ENCODE measurements around the gene RFC4.
A peak's percentile ranks its signal among the peaks of the same experiment; 100 is the strongest.
"Not testable (repeated sequence)": the region's sequence is repeated elsewhere in the genome, so short reads cannot be mapped to it uniquely, and the experiment has no call there.

Gene RFC4

DNA sequence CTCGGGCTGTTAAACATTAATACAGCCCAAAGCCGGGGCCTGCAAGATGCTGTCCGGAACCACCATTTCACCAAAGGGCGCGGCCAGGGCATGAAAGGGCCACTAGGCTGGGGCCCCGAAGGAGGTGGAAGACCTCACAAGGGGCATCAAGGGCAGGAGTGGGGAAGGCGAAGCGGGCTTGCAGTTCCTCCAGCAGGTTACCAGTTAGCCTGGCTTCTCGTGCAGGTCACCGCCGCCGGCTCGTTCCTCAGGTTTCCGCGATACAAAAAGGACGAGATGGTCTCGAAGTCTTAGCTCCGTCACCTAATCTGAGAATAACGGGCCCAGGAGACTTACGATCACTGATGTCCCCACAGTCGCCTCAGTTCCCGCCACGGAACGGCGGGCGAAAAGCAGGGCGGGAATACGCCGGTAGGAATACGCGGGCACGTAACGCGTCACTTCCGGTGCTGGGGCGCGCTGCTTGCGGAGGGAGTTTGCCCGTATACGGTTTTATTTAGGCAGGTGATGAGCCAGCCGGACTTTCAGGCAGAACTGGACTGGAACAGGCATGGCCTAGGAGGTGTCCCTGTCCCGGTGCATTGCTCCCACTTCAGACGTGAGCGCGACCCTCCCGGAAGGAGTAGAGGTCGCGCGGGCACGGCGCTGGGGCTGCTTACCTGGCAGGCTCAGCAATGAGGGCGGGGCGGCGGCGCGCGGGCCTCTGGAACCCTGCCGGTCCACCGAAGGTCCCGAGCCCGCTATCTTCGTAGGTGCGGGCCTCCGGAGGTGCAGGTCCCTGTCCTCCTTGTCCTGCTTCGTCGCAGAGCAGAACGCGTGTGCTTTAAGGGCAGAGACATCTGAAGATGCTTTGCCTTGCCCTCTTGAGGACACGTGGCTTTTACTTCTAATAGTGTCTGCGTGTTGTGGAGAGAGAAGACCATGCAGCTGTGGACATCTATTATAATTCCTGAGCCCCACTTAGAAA, at the start of gene RFC4:
Gene RFC4, minus strand, starts transcription at position 394 of the 967 bp plus-strand sequence. CDS start 1,769 bp downstream, outside the sequence.
- no peak for DNase-seq (ENCODE audit: low read depth)

DNA sequence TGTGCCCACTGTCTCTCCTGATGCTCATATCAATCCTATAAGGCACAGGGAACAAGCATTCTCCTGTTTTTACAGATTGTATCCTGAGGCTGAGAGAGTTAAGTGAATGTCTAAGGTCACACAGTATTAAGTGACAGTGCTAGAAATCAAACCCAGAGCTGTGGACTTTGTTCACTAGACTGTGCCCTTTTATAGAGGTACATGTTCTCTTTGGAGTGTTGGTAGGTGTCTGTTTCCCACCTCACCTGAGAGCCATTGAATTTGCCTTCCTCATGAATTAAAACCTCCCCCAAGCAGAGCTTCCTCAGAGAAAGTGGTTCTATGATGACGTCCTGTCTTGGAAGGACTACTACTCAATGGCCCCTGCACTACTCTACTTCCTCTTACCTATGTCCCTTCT, 48.7 kb upstream of the RFC4 start:
- no peak for DNase-seq (ENCODE audit: low read depth)

DNA sequence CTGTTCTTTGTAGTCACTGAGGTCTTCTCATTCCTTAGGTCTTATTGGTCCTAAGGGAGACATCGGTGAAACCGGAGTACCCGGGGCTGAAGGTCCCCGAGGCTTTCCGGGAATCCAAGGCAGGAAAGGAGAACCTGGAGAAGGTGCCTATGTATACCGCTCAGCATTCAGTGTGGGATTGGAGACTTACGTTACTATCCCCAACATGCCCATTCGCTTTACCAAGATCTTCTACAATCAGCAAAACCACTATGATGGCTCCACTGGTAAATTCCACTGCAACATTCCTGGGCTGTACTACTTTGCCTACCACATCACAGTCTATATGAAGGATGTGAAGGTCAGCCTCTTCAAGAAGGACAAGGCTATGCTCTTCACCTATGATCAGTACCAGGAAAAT, 47.9 kb upstream of the RFC4 start:
- no peak for DNase-seq (ENCODE audit: low read depth)

GRCh38 chr3:186852994-186853393, 46.7 kb upstream of the RFC4 start:
- no peak for DNase-seq (ENCODE audit: low read depth)

DNA sequence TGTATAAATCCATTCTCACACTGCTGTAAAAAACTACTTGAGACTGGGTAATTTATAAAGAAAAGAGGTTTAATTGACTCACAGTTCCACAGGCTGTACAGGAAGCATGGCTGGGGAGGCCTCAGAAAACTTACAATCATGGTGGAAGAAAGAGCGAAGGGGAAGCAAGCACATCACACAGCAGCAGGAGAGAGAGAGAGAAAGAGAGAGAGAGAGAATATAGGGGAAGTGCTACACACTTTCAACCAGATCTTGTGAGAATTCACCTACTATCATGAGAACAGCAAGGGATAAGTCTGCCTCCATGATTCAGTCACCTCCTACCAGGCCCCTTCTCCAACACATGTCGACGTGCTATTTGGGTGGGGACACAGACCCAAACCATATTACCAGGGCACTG, 45.6 kb upstream of the RFC4 start:
- not testable (repeated sequence) for DNase-seq (ENCODE audit: low read depth)

GRCh38 chr3:186849374-186849975, 43.2 kb upstream of the RFC4 start:
- DNase-seq (ENCODE audit: low read depth) = no peak

- no peak for DNase-seq (ENCODE audit: low read depth)
Observed at GRCh38 chr3:186847437-186847836, 41.2 kb upstream of the RFC4 start.

GRCh38 chr3:186845756-186846155, 39.5 kb upstream of the RFC4 start:
- DNase-seq (ENCODE audit: low read depth) = no peak

- DNase-seq (ENCODE audit: low read depth) = no peak
Observed at GRCh38 chr3:186844908-186845307, 38.6 kb upstream of the RFC4 start.

DNA sequence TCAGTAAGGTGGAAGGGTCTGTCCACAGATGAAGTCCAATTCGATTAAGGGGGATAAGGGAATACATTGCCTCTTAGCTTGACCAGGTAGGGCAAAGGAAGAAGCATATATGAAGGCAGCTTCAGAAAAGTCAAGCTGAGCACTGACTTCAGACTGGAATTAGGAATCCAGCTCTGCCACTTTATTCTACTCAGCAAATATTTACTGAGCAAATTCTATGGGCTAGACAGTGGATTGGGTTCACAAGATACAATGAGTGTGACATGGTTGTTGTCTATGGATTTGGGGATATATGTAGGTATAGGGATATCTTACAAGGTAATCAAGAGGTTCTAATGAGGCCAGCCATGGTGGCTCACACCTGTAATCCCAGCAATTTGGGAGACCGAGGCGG, 36.8 kb upstream of the RFC4 start:
- no peak for DNase-seq (ENCODE audit: low read depth)

DNA sequence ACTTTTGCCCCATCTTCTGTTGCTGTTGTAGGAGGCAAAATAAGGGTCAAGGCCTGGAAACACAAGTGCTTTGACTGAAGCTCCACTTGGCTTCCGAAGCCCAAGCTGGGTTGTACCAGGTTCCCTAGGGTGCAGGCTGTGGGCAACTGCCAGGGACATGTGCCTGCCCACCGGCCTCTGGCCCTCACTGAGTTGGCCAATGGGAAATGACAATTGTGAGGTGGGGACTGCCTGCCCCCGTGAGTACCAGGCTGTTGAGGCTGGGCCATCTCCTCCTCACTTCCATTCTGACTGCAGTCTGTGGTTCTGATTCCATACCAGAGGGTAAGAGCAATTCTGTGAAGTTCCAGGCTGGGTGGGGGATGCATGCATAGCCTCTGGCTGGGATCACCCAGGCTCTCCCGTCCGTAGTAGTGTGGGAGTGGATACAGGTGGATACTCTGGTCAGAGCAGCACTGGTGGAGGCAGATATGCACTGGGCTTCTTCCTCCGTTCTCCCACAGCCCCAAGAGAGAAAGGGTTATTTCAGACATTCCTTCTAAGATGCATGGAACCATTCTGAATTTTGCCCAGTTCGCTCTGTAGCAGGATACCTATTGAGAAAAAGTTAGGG, 36.2 kb upstream of the RFC4 start, which contains the start of gene ADIPOQ:
Gene ADIPOQ, plus strand, starts transcription at position 285 of the 613 bp plus-strand sequence. CDS start 10,349 bp downstream, outside the sequence.
- no peak for DNase-seq (ENCODE audit: low read depth)

DNA sequence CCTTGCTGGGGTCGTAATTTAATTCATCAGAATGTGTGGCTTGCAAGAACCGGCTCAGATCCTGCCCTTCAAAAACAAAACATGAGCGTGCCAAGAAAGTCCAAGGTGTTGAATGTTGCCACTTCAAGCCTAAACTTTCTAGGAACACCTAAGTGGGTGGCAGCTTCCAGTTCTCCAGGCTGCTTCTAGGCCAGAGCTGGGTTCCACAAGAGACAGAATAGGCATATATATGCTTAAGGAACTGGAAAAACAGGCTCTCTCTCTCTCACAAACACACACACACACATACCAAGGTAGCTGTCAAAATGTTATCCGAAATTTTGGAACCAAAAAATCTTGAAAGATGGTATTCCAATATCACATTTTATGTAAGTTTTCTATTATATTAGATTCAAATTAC, 35.3 kb upstream of the RFC4 start:
- no peak for DNase-seq (ENCODE audit: low read depth)

DNA sequence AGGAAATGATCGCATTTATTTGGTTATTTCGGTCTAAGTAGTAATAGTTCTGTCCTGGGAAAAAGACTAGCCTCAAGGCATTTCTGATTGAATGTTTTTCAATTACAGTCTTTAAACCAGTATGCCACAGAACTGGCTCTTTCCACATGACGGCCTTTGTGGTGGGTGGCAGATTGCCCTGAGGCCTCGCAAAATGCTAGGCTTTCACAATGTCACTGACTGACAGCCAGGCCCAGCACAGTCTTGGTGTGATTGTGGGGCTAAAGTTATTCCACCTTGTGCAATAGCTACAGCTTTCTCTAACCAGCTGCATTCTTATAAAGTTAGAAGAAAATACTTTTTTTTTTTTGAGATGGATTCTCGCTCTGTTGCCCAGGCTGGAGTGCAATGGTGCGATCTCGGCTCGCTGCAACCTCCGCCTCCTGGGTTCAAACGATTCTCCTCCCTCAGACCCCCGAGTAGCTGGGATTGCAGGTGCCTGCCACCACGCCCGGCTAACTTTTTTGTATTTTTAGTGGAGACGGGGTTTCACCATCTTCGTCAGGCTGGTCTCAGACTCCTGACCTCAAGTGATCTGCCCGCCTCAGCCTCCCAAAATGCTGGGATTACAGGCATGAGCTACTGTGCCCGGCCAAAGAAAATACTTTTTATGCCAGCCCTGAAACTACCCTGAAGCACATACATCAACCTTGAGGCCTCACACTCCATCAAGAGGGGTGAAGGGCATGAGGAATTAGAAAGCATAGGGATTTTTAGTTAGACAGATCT, 33.8 kb upstream of the RFC4 start:
- no peak for DNase-seq (ENCODE audit: low read depth)

GRCh38 chr3:186832276-186832675, 26.0 kb upstream of the RFC4 start:
- no peak for DNase-seq (ENCODE audit: low read depth)

- no peak for DNase-seq (ENCODE audit: low read depth)
Observed at GRCh38 chr3:186831798-186832197, 25.5 kb upstream of the RFC4 start.

DNA sequence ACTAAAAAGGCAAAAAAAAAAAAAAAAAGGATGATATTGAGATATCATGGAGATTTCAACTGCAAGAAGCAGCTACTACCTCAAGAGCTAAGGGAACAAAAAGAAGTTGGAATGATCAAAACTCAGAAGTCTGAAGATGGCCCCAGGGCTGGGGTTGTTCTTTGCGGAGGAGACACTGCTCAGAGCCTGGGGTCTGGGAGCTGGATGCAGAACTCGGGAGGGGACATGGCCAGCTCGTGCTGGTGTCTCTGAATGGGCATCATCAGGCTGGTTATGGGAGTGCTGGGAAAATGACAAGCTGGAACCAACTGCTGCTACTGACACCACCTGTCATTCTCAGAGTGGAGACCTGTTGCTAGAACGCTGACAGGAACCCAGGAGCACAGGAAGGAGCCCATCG, 22.1 kb upstream of the RFC4 start:
- no peak for DNase-seq (ENCODE audit: low read depth)

GRCh38 chr3:186826976-186827857, 20.9 kb upstream of the RFC4 start:
- peak; percentile 42 for DNase-seq (ENCODE audit: low read depth)

GRCh38 chr3:186826410-186826975, 20.2 kb upstream of the RFC4 start:
- no peak for DNase-seq (ENCODE audit: low read depth)

- DNase-seq (ENCODE audit: low read depth) = no peak
Observed at GRCh38 chr3:186825872-186826409, 19.7 kb upstream of the RFC4 start.

GRCh38 chr3:186825294-186825821, 19.1 kb upstream of the RFC4 start:
- no peak for DNase-seq (ENCODE audit: low read depth)
